ENCODE measurements around the gene FABP1.

DNA sequence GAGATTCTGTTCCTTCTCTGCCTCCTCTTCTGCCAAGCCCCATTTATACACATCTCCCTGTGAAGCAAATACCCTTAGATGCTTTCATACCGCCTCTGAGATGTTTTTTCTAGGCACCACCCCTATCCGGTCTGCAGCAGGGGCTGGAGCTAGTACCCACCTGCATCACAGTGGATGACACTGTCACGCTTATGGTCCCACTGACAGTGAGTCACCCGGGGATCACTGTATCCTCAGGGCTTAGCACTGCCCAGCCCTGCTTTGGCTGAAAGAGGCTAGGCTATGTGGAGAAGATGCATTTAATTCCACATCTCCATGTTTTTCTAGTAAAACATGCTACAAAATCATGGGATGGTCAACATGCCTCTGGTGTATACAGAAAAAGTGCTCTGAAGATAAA is 9.9 kb downstream of the FABP1 start:
- TF ChIP-seq, protein P1, sequence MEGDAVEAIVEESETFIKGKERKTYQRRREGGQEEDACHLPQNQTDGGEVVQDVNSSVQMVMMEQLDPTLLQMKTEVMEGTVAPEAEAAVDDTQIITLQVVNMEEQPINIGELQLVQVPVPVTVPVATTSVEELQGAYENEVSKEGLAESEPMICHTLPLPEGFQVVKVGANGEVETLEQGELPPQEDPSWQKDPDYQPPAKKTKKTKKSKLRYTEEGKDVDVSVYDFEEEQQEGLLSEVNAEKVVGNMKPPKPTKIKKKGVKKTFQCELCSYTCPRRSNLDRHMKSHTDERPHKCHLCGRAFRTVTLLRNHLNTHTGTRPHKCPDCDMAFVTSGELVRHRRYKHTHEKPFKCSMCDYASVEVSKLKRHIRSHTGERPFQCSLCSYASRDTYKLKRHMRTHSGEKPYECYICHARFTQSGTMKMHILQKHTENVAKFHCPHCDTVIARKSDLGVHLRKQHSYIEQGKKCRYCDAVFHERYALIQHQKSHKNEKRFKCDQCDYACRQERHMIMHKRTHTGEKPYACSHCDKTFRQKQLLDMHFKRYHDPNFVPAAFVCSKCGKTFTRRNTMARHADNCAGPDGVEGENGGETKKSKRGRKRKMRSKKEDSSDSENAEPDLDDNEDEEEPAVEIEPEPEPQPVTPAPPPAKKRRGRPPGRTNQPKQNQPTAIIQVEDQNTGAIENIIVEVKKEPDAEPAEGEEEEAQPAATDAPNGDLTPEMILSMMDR (conservative IDR thresholded peaks at IDR 0.05 in 1 of 2, IDR thresholded peaks at IDR 0.05 in 1 of 2; ENCODE audit: extremely low read depth in 1 of 2, insufficient read depth in 1 of 2, low read depth in 1 of 2, low read length in 2 of 2), result no peak
- no peak for TF ChIP-seq EZH2 (IDR thresholded peaks at IDR 0.05; ENCODE audit: borderline replicate concordance, low read length)

Data from mammary epithelial cell (primary cell).